H1 (cell line): ENCODE results near the gene TSEN2. TPM values are rescaled to one million over a fixed set of nuclear protein-coding genes. Genes with fewer than 3 reads are reported as not detected.

ENCODE experiments used
- ATF3 ChIP-seq: IDR thresholded peaks from 2 replicates; pipeline ENCODE4 v1.6.1; 2011; ENCODE audit warnings: low read depth, mild to moderate bottlenecking, low read length; ENCODE audit not compliant: insufficient read depth
- CHD7 ChIP-seq: fragments of 300-600 bp; sonication (generic); IDR thresholded peaks from 2 replicates; pipeline ENCODE4 v1.7.1; 2012; ENCODE audit warnings: low read length, moderate library complexity, mild to moderate bottlenecking, inconsistent platforms; ENCODE audit not compliant: insufficient replicate concordance
- CREB1 ChIP-seq: IDR thresholded peaks from 2 replicates; pipeline ENCODE4 v1.6.1; 2012; ENCODE audit warnings: inconsistent platforms
- E2F6 ChIP-seq: IDR thresholded peaks from 2 replicates; pipeline ENCODE4 v1.6.1; 2012; ENCODE audit warnings: inconsistent platforms
- EZH2 ChIP-seq: fragments of 200-600 bp; sonication (generic); IDR thresholded peaks from 2 replicates; pipeline ENCODE4 v1.7.1; 2012; ENCODE audit warnings: low read depth, mild to moderate bottlenecking, moderate library complexity, low read length, inconsistent platforms; ENCODE audit not compliant: severe bottlenecking
- JUN ChIP-seq: IDR thresholded peaks from 2 replicates; pipeline ENCODE4 v1.6.1; 2011; ENCODE audit warnings: low read depth, mild to moderate bottlenecking, improper control_type of control experiment, low read length
- MAFK ChIP-seq: IDR thresholded peaks from 2 replicates; pipeline ENCODE4 v1.6.1; 2012; ENCODE audit warnings: low read depth, mild to moderate bottlenecking, improper control_type of control experiment, low read length
- RAD21 ChIP-seq, 2 experiments: IDR thresholded peaks in 1 of 2; conservative IDR thresholded peaks in 1 of 2; 2 replicates each; pipeline ENCODE4 v1.6.1; 2011; ENCODE audit warnings: low read depth in 2 of 2, low read length in 2 of 2, improper control_type of control experiment in 1 of 2, inconsistent platforms in 1 of 2, mild to moderate bottlenecking in 1 of 2, moderate library complexity in 1 of 2
- TEAD4 ChIP-seq: IDR thresholded peaks from 2 replicates; pipeline ENCODE4 v1.6.1; 2012; ENCODE audit warnings: low read depth, low read length, inconsistent platforms, mixed read lengths
- polyA plus RNA-seq, 7 experiments: library from polyadenylated mRNA; depleted of rRNA in 3 of 7; stranded (reverse) in 5 of 7; unstranded in 2 of 7; fragments of >200 nt in 5 of 7; fragments of 200-250 nt in 2 of 7; gene quantifications; 1 replicate in 5 of 7; 2 replicates in 1 of 7; 4 replicates in 1 of 7; pipeline versions ENCODE4 v1.2.1 to v1.2.3, GENCODE V29; 2011 to 2013; ENCODE audit warnings: missing spikeins in 2 of 7, mixed read lengths in 2 of 7
- total RNA-seq: library from RNA; stranded (reverse); fragmentation: NEBNext Ultra II Directional; extraction: Animal tissue kit (Norgen Biotek cat#: 25700); gene quantifications from 2 replicates; pipeline ENCODE4 v1.2.1, GENCODE V29; 2021

The TSEN2 gene
- total and polyA plus RNA-seq, 2 of the 8 experiments (the other 6 are each of a cell fraction or from before 2014, with no cell fraction given), result 16.1 to 22.4 TPM

- TF ChIP-seq CHD7 (no peak), ATF3 (no peak), CREB1 (no peak), JUN (no peak), TEAD4 (no peak), RAD21 (IDR thresholded peaks at IDR 0.05 in 1 of 2, conservative IDR thresholded peaks at IDR 0.05 in 1 of 2; ENCODE audit: low read depth in 2 of 2, low read length in 2 of 2) (no peak), MAFK (no peak), EZH2 (no peak), E2F6 (no peak)
Measured at GRCh38 chr3:12454076-12454815, 30.0 kb upstream of the TSEN2 start (continued).
